HG03378 (cell line): ENCODE results near the gene C17orf50.
"Not testable (repeated sequence)": the region's sequence is repeated elsewhere in the genome, so short reads cannot be mapped to it uniquely, and the experiment has no call there.

Source experiments
- ATAC-seq: cut with Tn5 transposase; IDR thresholded peaks from one replicate; pipeline ENCODE4 v1.9.1; 2021; ENCODE audit warnings: mild to moderate bottlenecking, moderate library complexity; ENCODE audit not compliant: unreplicated experiment

C17orf50 gene

GRCh38 chr17:35751541-35751940 is 9.1 kb upstream of the C17orf50 start:
- ATAC-seq = not testable (repeated sequence)

- no peak for ATAC-seq
Measured at GRCh38 chr17:35752471-35752870, 8.2 kb upstream of the C17orf50 start.

- no peak for ATAC-seq
Measured at GRCh38 chr17:35752945-35753764, 7.5 kb upstream of the C17orf50 start, which contains the start of gene GAS2L2. GAS2L2 (minus strand) TSS chr17:35753239; CDS start chr17:35752850, 389 bp downstream.

GRCh38 chr17:35757243-35757642 is 3.4 kb upstream of the C17orf50 start:
- no peak for ATAC-seq

GRCh38 chr17:35761601-35762000 is 914 bp downstream of the C17orf50 start:
- ATAC-seq = no peak

- ATAC-seq = no peak
Measured at GRCh38 chr17:35763767-35764122, 3.1 kb downstream of the C17orf50 start.

GRCh38 chr17:35764123-35764991 is 3.7 kb downstream of the C17orf50 start:
- ATAC-seq = no peak

GRCh38 chr17:35765086-35765710 is 4.5 kb downstream of the C17orf50 start:
- ATAC-seq = no peak

GRCh38 chr17:35765756-35766488 is 5.2 kb downstream of the C17orf50 start:
- no peak for ATAC-seq

- ATAC-seq = no peak
Measured at GRCh38 chr17:35766489-35766877, 5.8 kb downstream of the C17orf50 start.

- no peak for ATAC-seq
Measured at GRCh38 chr17:35766903-35767510, 6.3 kb downstream of the C17orf50 start.

GRCh38 chr17:35768797-35769196 is 8.1 kb downstream of the C17orf50 start:
- ATAC-seq = no peak

- no peak for ATAC-seq
Measured at GRCh38 chr17:35769895-35770486, 9.3 kb downstream of the C17orf50 start.

- no peak for ATAC-seq
Measured at GRCh38 chr17:35773129-35773528, 12.4 kb downstream of the C17orf50 start.

- ATAC-seq = no peak
Measured at GRCh38 chr17:35773679-35774425, 13.2 kb downstream of the C17orf50 start.

- ATAC-seq = no peak
Measured at GRCh38 chr17:35774499-35774898, 13.8 kb downstream of the C17orf50 start.

GRCh38 chr17:35775039-35775438 is 14.4 kb downstream of the C17orf50 start:
- no peak for ATAC-seq

- no peak for ATAC-seq
Measured at GRCh38 chr17:35775583-35775982, 14.9 kb downstream of the C17orf50 start.

- no peak for ATAC-seq
Measured at GRCh38 chr17:35778641-35779196, 18.0 kb downstream of the C17orf50 start.
